K562 treated with DMSO at 1 percent for 24 hours (cell line): ENCODE data around the gene MYBPH. TPM values are rescaled to one million over a fixed set of nuclear protein-coding genes. Genes with fewer than 3 reads are reported as not detected.

Experiments
- total RNA-seq: library from RNA; unstranded; fragments of 300-600 nt; gene quantifications from 2 replicates; pipeline ENCODE4 v1.2.3, GENCODE V29; 2022; ENCODE audit warnings: low read depth; ENCODE audit not compliant: insufficient read depth

Gene MYBPH
- not detected in 2 replicates for total RNA-seq

DNA sequence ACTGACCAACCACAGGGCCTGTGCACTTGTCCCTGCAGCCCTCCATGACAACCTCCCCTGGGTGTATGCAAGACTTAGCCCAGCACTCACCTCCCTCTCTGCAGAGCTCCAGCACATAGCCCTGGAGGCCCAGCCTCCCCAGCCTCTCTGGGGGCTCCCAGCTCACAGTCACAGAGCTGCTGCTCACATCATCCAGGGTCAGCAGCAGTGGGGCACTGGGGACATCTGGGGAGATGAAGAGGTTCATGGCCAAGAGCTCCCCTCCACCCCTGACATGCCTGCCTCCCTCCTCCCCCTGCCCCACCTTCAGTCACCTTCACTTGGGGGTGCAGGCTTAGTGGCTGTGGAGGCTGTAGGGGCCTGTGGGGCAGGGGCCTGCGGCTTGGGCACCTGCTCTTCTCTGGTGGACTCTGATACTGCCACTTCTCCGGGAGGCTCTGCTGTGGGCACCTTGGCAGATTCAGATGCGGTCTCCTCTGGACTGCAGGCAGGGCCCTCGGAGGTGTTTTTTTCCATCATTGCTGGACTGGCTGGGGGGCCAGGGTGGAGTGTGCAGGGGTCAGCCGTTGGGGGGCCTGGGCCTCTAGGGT, at the start of gene MYBPH:
Gene MYBPH (minus strand): TSS at position 590 of the 590 bp plus-strand sequence. CDS start 71 bp downstream, at position 519.

GRCh38 chr1:203186446-203187303, 11.0 kb upstream of the MYBPH start, which contains the start of gene CHI3L1:
Gene CHI3L1 (minus strand): TSS chr1:203186704. CDS start chr1:203186623, 81 bp downstream.

DNA sequence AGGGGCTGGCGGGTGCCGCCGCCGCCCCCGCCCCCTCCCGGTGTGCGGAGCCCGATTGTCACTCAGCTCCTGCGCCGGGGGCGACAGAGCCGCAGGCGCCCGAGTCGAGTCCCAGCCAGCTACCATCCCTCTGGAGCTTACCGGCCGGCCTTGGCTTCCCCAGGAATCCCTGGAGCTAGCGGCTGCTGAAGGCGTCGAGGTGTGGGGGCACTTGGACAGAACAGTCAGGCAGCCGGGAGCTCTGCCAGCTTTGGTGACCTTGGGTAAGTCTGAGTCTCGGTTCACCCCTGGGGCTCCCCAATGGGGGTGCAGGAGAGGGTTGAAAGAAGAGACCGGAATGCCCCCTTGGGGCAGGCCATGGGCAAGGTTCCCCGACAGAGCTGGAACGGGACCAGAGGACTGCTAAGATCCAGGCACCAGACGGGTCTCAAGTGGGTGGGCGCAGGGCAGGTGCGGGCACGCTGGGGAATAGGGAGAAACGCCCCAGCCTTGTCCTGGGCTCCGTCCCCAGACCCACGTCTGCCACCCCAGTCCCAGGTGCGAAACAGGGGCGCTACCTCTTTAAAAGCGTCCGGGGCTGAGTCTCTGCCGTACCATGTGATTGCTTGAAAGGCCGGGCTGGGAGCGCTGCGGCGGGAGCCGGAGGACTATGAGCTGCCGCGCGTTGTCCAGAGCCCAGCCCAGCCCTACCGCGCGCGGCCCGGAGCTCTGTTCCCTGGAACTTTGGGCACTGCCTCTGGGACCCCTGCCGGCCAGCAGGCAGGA, 47.8 kb downstream of the MYBPH start, which contains the start of gene ADORA1:
Gene ADORA1 (plus strand): TSS at position 61 of the 765 bp plus-strand sequence. CDS start 1,116 bp downstream, outside the sequence.

Other genes starting within 250 kb of the MYBPH start
- gene KLHL12, start 248.6 kb downstream of the MYBPH start, total RNA-seq, result 23.3 and 24.6 TPM in 2 replicates
- gene ADIPOR1, start 217.5 kb downstream of the MYBPH start, total RNA-seq, result 118 and 120 TPM in 2 replicates
- 55.0 and 57.7 TPM in 2 replicates for gene CYB5R1, start 208.6 kb downstream of the MYBPH start, total RNA-seq
- gene TMEM183A, start 168.5 kb downstream of the MYBPH start, total RNA-seq, result 60.3 and 67.9 TPM in 2 replicates
- gene PPFIA4, start 149.3 kb downstream of the MYBPH start, total RNA-seq, result 2.5 and 5.8 TPM in 2 replicates
- not detected in 2 replicates for gene MYOG, start 89.8 kb downstream of the MYBPH start, total RNA-seq
- not detected in 2 replicates for gene ADORA1, start 48.1 kb downstream of the MYBPH start, total RNA-seq
- not detected in 2 replicates for gene CHI3L1, start 10.9 kb upstream of the MYBPH start, total RNA-seq
- gene CHIT1, start 53.8 kb upstream of the MYBPH start, total RNA-seq, result not detected in 2 replicates
- gene BTG2, start 129.7 kb upstream of the MYBPH start, total RNA-seq, result 25.5 and 25.7 TPM in 2 replicates
- 0.20 TPM in 1 of 2 replicates, not detected in the other for gene FMOD, start 175.3 kb upstream of the MYBPH start, total RNA-seq